Peyer's patch (tissue), 4 donors: ENCODE results near the gene MIER2. TPM values are rescaled to one million over a fixed set of nuclear protein-coding genes. Genes with fewer than 3 reads are reported as not detected.

ENCODE experiments used
- DNase-seq, 3 donors: peaks; one replicate each; pipeline ENCODE4 v3.0.0-alpha.2; 2017 to 2019
- H3K27ac ChIP-seq, 4 donors: fragments of 200-600 bp; sonication (generic); one replicate each; pipeline ENCODE4 v1.5.1; 2016 to 2019
- H3K27me3 ChIP-seq, 2 donors: fragments of 200-600 bp; sonication (generic); one replicate each; pipeline ENCODE4 v1.5.1; 2019
- H3K36me3 ChIP-seq, 3 donors: fragments of 200-600 bp; sonication (generic); one replicate each; pipeline ENCODE4 v1.5.1; 2016 to 2019
- H3K4me1 ChIP-seq, 4 donors: fragments of 200-600 bp; sonication (generic); one replicate each; pipeline ENCODE4 v1.5.1; 2016 to 2019
- H3K4me3 ChIP-seq, 4 donors: fragments of 200-600 bp; sonication (generic); 1 replicate in 3 of 4; 2 replicates in 1 of 4; pipeline ENCODE4 v1.5.1; 2016 to 2019; ENCODE audit warnings: mild to moderate bottlenecking in 1 of 4
- H3K9me3 ChIP-seq, 4 donors: fragments of 200-600 bp; sonication (generic); one replicate each; pipeline ENCODE4 v1.5.1; 2016 to 2019; ENCODE audit warnings: mild to moderate bottlenecking in 1 of 4
- POLR2A ChIP-seq, 2 donors: fragments of 450-650 bp; IDR thresholded peaks; one replicate each; pipeline ENCODE4 v1.5.1; 2017; ENCODE audit warnings: antibody characterized with exemption in 2 of 2, mild to moderate bottlenecking in 2 of 2, moderate library complexity in 2 of 2
- total RNA-seq, 4 donors: library from RNA; depleted of rRNA; stranded (reverse); fragments of >200 nt; gene quantifications; one replicate each; pipeline ENCODE4 v1.1.0, GENCODE V29; 2016
- TF ChIP-seq, protein P1 (sequence below), 6 experiments: fragments of 450-650 bp in 4 of 6; fragments of 200-600 bp in 2 of 6; sonication (generic) in 1 of 6; IDR thresholded peaks; one replicate each; pipeline ENCODE4 v1.5.1; 2017 to 2019; ENCODE audit warnings: antibody characterized with exemption in 6 of 6, mild to moderate bottlenecking in 3 of 6, moderate library complexity in 1 of 6

MIER2 gene
- total RNA-seq, 4 donors from 2014 or later = 6.0 to 27.3 (median 20.9) TPM

GRCh38 chr19:374183-374885, 29.7 kb upstream of the MIER2 start:
- TF ChIP-seq, protein P1, sequence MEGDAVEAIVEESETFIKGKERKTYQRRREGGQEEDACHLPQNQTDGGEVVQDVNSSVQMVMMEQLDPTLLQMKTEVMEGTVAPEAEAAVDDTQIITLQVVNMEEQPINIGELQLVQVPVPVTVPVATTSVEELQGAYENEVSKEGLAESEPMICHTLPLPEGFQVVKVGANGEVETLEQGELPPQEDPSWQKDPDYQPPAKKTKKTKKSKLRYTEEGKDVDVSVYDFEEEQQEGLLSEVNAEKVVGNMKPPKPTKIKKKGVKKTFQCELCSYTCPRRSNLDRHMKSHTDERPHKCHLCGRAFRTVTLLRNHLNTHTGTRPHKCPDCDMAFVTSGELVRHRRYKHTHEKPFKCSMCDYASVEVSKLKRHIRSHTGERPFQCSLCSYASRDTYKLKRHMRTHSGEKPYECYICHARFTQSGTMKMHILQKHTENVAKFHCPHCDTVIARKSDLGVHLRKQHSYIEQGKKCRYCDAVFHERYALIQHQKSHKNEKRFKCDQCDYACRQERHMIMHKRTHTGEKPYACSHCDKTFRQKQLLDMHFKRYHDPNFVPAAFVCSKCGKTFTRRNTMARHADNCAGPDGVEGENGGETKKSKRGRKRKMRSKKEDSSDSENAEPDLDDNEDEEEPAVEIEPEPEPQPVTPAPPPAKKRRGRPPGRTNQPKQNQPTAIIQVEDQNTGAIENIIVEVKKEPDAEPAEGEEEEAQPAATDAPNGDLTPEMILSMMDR (IDR thresholded peaks at IDR 0.05) = no peak
- TF ChIP-seq POLR2A (IDR thresholded peaks at IDR 0.05) = no peak
- no peaks in the 10 kb centered on the region for H3K27me3 ChIP-seq
- no peaks in the 10 kb centered on the region for H3K9me3 ChIP-seq
- DNase-seq = no peak
- H3K4me1 ChIP-seq = no peaks in the 10 kb centered on the region
- H3K36me3 ChIP-seq = no peaks in the 10 kb centered on the region
- H3K4me3 ChIP-seq = no peak overlapping the region
- no peak overlapping the region for H3K27ac ChIP-seq

- no peak overlapping the region for H3K4me3 ChIP-seq
Measured at GRCh38 chr19:373391-374182, 29.0 kb upstream of the MIER2 start.

GRCh38 chr19:372306-372890, 27.8 kb upstream of the MIER2 start:
- H3K27me3 ChIP-seq = no peaks in the 10 kb centered on the region
- no peak overlapping the region for H3K4me3 ChIP-seq
- no peaks in the 10 kb centered on the region for H3K9me3 ChIP-seq
- TF ChIP-seq, protein P1 (IDR thresholded peaks at IDR 0.05) = no peak
- no peak for TF ChIP-seq POLR2A (IDR thresholded peaks at IDR 0.05)
- no peaks in the 10 kb centered on the region for H3K4me1 ChIP-seq
- H3K36me3 ChIP-seq = no peaks in the 10 kb centered on the region
- peak in 1 of 3 donors; percentile 46 for DNase-seq
- no peak overlapping the region for H3K27ac ChIP-seq

More at GRCh38 chr19:373391-374182, 29.0 kb upstream of the MIER2 start:
- no peaks in the 10 kb centered on the region for H3K4me1 ChIP-seq
- peak in 1 of 3 donors; percentile 39 for DNase-seq
- H3K9me3 ChIP-seq = no peaks in the 10 kb centered on the region
- no peak for TF ChIP-seq POLR2A (IDR thresholded peaks at IDR 0.05)
- TF ChIP-seq, protein P1 (IDR thresholded peaks at IDR 0.05) = no peak
- H3K27ac ChIP-seq = no peak overlapping the region
- H3K27me3 ChIP-seq = no peaks in the 10 kb centered on the region
- no peaks in the 10 kb centered on the region for H3K36me3 ChIP-seq

GRCh38 chr19:371501-372168, 27.0 kb upstream of the MIER2 start:
- no peaks in the 10 kb centered on the region for H3K9me3 ChIP-seq
- DNase-seq = peak in 1 of 3 donors; percentile 23
- H3K36me3 ChIP-seq = no peaks in the 10 kb centered on the region
- H3K4me1 ChIP-seq = no peaks in the 10 kb centered on the region
- no peak overlapping the region for H3K27ac ChIP-seq
- no peak for TF ChIP-seq POLR2A (IDR thresholded peaks at IDR 0.05)
- TF ChIP-seq, protein P1 (IDR thresholded peaks at IDR 0.05) = peak in 1 of 6 experiments; percentile 6
- no peaks in the 10 kb centered on the region for H3K27me3 ChIP-seq
- no peak overlapping the region for H3K4me3 ChIP-seq

DNA sequence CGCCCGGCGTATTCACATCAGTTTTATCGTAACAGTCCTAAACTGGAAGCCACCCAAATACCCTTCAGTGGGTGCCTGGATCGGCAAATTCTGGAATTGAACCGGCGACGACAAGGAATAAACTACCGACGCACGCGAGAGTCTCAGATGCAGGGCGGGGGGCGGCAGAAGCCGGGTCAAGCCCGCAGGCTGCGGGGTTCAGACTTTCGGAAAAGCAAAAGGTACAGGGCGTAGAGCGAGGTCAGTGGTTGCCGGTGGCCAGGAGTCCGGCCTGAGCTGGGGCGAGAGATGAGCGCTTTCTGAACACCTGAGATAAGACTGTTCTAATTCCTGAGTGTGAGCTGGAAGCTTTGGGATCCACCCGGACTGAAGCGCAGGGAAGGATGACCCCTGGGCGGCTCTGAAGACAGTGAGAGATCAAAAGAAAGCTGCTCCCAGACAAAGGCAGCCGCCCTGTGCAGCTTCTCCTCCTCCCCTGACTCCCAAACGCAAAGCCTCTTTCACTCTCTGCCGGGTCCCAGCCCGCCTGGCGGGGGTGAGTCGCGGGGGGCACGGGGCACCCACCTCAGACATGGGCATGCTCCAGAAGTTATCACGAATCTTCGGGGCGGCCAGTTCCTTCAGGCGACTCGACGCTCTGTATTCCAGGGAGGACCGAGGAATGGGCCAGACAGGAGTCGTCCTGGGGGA, 26.2 kb upstream of the MIER2 start:
- DNase-seq = peak in 1 of 3 donors; percentile 27

More for the DNA sequence above, 26.2 kb upstream of the MIER2 start:
- no peaks in the 10 kb centered on the region for H3K4me1 ChIP-seq
- no peaks in the 10 kb centered on the region for H3K36me3 ChIP-seq
- no peak overlapping the region for H3K27ac ChIP-seq
- TF ChIP-seq, protein P1 (IDR thresholded peaks at IDR 0.05) = no peak
- no peak for TF ChIP-seq POLR2A (IDR thresholded peaks at IDR 0.05)
- no peaks in the 10 kb centered on the region for H3K27me3 ChIP-seq
- no peak overlapping the region for H3K4me3 ChIP-seq
- H3K9me3 ChIP-seq = no peaks in the 10 kb centered on the region
